GM10266 (cell line): ENCODE data around the gene RPS28.
"Not testable (repeated sequence)": the region's sequence is repeated elsewhere in the genome, so short reads cannot be mapped to it uniquely, and the experiment has no call there.

Experiments used
- DNase-seq: peaks from one replicate; pipeline ENCODE4 v3.0.0; 2012; ENCODE audit errors: extremely low spot score
- TF ChIP-seq, protein P1 (sequence below): IDR thresholded peaks from 2 replicates; pipeline ENCODE4 v1.5.1; 2012; ENCODE audit warnings: mild to moderate bottlenecking, low read depth; ENCODE audit not compliant: control insufficient read depth, insufficient read depth; ENCODE audit errors: missing control alignments

RPS28 gene

DNA sequence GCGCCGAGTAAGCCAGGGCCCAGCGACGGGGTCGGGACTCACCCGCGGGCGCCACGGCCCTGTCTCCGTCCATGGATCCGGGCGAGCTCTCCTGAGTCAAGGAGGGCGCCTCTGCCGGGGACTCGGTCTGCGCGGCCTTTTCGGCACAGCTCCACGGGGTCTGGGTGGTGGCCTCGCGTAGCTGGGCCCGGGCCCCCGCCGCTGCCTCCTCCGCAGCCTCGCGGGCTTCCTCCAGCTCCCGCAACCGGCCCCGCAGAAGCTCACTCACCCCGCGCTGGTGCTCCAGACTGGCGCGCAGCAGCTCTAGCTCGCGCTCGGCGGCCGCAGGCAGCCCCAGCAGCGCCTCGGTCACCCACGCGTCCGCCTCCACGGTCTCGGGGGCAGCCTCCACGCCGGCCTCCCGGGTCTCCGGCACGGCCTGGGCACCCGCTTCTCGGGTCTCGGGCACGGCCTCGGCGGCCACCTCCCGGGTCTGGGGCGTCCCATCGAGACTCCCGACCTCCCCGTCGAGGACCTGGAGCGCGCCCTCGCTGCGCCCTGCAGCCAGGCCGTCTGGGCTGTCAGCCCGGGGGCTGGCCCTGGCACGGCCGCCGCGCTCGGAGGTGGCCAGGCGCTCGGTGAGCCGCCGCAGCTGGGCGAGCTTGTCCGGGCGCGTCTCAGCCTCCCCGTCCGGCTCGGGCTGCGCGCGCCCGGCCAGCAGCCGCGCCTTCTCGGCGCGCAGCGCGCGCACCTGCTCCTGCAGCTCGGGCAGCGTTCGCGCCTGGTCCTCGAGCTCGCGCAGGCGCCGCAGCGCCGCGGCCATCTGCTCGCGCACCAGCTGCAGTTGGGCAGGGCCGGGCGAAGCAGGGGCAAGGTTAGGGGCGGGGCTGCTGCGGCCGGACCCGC, 13.4 kb downstream of the RPS28 start:
- TF ChIP-seq, protein P1, sequence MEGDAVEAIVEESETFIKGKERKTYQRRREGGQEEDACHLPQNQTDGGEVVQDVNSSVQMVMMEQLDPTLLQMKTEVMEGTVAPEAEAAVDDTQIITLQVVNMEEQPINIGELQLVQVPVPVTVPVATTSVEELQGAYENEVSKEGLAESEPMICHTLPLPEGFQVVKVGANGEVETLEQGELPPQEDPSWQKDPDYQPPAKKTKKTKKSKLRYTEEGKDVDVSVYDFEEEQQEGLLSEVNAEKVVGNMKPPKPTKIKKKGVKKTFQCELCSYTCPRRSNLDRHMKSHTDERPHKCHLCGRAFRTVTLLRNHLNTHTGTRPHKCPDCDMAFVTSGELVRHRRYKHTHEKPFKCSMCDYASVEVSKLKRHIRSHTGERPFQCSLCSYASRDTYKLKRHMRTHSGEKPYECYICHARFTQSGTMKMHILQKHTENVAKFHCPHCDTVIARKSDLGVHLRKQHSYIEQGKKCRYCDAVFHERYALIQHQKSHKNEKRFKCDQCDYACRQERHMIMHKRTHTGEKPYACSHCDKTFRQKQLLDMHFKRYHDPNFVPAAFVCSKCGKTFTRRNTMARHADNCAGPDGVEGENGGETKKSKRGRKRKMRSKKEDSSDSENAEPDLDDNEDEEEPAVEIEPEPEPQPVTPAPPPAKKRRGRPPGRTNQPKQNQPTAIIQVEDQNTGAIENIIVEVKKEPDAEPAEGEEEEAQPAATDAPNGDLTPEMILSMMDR, result no peak
- peak; percentile 77 for DNase-seq

DNA sequence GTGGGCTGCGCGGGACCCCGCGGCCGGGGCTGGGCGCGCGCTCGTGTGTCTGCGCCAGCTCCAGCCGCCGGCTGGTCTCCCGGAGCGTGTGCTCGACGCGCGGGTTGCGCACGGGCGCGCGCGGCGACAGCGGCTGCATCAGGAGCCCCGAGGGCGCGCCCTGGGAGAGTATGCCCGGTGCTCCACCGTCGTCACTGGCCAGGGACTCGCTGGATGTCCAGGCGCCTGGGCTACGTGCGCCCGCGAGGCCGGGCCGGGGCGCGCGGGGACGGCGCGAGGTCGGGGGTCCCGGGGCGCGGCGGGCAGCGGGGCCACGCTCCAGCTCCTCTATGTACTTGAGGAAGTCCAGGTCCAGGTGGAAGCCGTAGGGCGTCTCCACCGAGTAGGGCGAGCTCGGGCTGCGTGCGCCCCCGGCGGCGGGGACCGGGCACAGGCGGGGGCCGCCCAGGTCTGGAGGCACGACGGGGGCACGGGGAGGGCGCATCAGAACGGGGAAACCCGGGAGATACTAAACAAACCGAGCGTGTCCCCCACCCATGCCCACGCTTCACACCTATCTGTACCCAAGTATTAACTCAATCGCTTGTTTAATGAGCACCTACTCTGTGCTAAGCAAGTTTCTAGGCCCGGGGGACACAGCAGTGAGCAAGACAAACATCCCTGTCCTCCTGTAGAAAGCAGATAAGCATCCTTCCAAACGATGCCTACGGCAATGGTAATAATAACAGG, 14.2 kb downstream of the RPS28 start:
- TF ChIP-seq, protein P1, result peak; percentile 25
- DNase-seq, result peak; percentile 49

DNA sequence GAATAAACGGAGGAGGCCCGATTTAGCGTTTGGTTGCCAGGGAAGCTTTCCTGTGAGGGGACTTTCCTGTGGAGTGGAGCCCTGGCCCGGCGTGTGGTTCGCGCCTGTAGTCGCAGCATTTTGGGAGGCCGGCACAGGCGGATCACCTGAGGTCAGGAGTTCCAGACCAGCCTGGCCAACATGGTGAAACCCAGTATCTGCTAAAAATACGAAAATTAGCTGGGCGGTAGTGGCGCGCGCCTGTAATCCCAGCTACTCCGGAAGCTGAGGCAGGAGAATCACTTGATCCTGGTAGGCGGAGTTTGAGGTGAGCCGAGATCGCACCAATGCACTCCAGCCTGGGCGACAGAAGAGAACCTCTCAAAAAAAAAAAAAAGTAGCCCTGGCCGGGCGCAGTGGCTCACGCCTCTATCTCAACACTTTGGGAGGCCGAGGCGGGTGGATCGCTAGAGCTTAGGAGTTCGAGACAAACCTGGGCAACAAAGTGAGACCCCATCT, 14.8 kb downstream of the RPS28 start:
- TF ChIP-seq, protein P1, result no peak
- no peak for DNase-seq

DNA sequence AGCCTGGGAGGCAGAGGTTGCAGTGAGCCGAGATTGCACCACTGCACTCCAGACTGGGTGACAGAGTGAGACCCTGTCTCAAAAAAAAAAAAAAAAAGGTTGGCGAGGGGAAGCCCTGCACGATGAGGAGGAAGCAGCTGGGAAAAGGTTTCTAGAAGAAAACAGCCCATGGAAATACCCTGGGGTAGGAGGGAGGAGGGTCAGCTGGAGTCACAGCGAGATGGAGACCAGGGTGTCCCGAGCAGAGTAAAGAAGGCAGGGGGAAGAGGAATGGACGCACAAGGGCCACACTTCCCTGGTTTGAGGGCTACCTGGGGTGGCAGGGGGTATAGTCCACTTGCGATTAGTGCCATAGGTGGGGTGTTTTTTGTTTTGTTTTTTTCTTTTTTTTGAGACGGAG, 15.4 kb downstream of the RPS28 start:
- TF ChIP-seq, protein P1, result no peak
- DNase-seq, result peak; percentile 20

DNA sequence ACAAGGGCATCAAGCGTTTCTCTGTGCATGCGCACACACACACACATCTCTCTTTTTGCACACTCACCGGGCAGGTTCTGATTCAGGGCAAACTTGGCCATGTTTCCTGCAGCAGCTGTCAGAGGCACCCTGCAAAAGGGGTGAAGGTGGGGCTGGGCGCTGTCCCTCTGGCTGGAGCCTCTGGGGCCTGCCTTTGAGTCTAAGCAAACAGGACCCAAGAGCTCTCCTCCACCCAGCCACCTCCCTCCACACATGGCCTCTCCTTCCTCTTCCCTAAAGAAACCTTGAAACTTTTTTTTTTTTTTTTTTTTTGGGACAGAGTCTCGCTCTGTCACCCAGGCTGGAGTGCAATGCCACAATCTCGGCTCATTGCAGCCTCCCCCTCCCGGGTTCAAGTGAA, 16.4 kb downstream of the RPS28 start:
- DNase-seq, result no peak
- TF ChIP-seq, protein P1, result no peak

DNA sequence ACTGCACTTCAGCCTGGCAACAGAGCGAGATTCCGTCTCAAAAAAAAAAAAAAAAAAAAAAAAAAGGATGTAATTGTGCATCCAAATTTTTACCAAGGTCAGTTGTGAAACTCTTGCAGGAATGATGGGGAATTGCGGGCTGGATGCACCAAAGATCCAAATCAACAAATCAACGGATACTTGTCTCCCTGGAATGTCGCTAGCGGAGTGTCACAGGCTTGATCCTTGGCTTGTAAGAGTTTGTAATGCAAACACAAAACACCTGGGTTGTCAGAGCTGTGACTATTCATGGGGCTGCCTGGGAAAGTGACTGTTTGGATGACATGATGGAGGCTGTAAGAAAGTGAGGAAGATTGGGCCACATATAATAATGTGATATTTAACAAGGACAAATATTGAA, 17.5 kb downstream of the RPS28 start:
- peak; percentile 12 for DNase-seq
- TF ChIP-seq, protein P1, result no peak

DNA sequence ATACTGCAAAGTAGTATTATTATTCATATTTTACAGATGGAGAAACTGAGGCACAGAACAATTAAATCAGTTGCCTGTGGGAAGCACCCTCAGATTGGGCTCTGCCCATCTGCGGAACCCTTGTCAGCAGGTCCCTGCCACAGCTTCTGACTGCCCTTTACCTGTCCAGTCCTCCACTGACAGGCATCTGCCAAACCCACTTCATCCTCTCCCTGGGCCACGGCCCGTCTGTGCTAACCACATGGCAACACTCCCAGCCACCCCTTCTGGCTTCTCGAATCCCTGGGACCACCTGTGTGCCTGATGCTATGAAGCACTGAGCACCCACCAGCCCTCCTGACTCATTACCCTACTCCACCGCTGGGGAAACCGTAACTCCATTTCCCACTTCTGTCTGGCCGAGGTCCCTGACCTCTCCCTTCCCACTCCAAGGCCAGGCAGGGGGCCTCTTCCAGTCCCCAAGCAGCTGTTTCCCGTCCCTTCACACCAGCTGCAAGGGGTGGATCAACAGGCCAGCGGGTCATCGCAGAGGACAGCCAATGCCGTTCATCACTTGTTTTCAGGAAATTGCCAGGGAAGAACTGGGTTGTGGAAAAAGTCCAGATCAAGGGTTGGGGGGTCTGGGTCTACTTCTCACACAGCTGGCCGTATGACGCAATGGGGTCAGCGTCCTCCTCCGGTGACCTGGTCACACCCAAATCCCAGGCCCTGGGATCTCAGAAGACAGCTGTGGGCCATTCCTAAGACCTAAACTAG, 19.2 kb downstream of the RPS28 start:
- TF ChIP-seq, protein P1, result peak; percentile 6
- DNase-seq, result peak; percentile 29

DNA sequence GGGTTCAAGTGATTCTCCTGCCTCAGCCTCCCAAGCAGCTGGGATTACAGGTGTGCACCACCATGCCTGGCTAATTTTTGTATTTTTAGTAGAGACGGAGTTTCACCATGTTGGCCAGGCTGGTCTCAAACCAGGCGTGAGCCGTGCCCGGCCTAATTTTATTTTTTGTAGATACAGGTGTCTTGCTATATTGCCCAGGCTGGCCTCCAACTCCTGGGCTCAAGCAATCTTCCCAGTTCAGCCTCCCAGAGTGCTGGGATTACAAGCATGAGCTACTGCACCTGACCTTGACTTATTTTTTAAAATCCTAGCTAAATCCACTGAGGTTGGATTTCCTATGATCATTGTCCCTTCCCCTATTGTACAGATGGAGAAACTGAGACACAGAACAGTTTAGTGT, 20.2 kb downstream of the RPS28 start:
- not testable (repeated sequence) for DNase-seq
